HepG2 (cell line): ENCODE data around the gene CST11. TPM values are rescaled to one million over a fixed set of nuclear protein-coding genes. Genes with fewer than 3 reads are reported as not detected.

Experiments
- CHD2 ChIP-seq: IDR thresholded peaks from 2 replicates; pipeline ENCODE4 v1.6.1; 2011; ENCODE audit warnings: low read depth, low read length, improper control_type of control experiment
- FOSL2 ChIP-seq: sonication (generic); formaldehyde crosslinking; IDR thresholded peaks from 2 replicates; pipeline ENCODE4 v1.4.0; 2020; ENCODE audit warnings: missing genetic modification reagents
- FOXA3 ChIP-seq: IDR thresholded peaks from 2 replicates; pipeline ENCODE4 v1.6.1; 2016; ENCODE audit warnings: missing genetic modification reagents, missing compliant biosample characterization
- FOXP1 ChIP-seq, 2 experiments: fragments of 450-650 bp in 1 of 2; IDR thresholded peaks; 2 replicates each; pipeline ENCODE4 v1.6.1; 2017 to 2018; ENCODE audit warnings: antibody characterized with exemption in 1 of 2
- HNRNPLL ChIP-seq: fragments of 200-400 bp; formaldehyde crosslinking; IDR thresholded peaks from 2 replicates; pipeline ENCODE4 v1.6.1; 2017; ENCODE audit warnings: mild to moderate bottlenecking, low read depth, low read length; ENCODE audit not compliant: poor library complexity, severe bottlenecking
- NFKB2 ChIP-seq: sonication (generic); formaldehyde crosslinking; IDR thresholded peaks from 2 replicates; pipeline ENCODE4 v1.4.0; 2020; ENCODE audit warnings: missing genetic modification reagents, borderline replicate concordance
- NKX3-1 ChIP-seq: sonication (generic); formaldehyde crosslinking; IDR thresholded peaks from 2 replicates; pipeline ENCODE4 v1.5.0; 2020; ENCODE audit warnings: missing genetic modification reagents
- NR2F6 ChIP-seq, 2 experiments: IDR thresholded peaks; 2 replicates each; pipeline ENCODE4 v1.6.1; 2016; ENCODE audit warnings: antibody characterized with exemption in 1 of 2, mild to moderate bottlenecking in 1 of 2
- RBFOX2 ChIP-seq: fragments of 200-400 bp; formaldehyde crosslinking; IDR thresholded peaks from 2 replicates; pipeline ENCODE4 v1.6.1; 2017; ENCODE audit warnings: low read depth, mild to moderate bottlenecking, low read length
- RXRB ChIP-seq: IDR thresholded peaks from 2 replicates; pipeline ENCODE4 v1.6.1; 2016; ENCODE audit warnings: borderline replicate concordance, missing genetic modification reagents, missing compliant biosample characterization
- TP53 ChIP-seq: sonication (generic); formaldehyde crosslinking; conservative IDR thresholded peaks from 2 replicates; pipeline ENCODE4 v1.4.0; 2020; ENCODE audit warnings: missing genetic modification reagents
- ZHX2 ChIP-seq, 2 experiments: sonication (generic) in 1 of 2; formaldehyde crosslinking in 1 of 2; IDR thresholded peaks; 2 replicates each; pipeline versions ENCODE4 v1.6.1 to v1.9.0; 2014 to 2022; ENCODE audit warnings: antibody characterized with exemption in 1 of 2, borderline replicate concordance in 1 of 2, inconsistent platforms in 1 of 2, low read depth in 1 of 2, missing genetic modification reagents in 1 of 2
- ZKSCAN8 ChIP-seq: IDR thresholded peaks from 2 replicates; pipeline ENCODE4 v1.6.1; 2016; ENCODE audit warnings: borderline replicate concordance, missing genetic modification reagents, missing compliant biosample characterization
- ZNF205 ChIP-seq: IDR thresholded peaks from 2 replicates; pipeline ENCODE4 v1.6.1; 2018; ENCODE audit warnings: missing biosample characterization, missing genetic modification reagents
- ZNF260 ChIP-seq: sonication (generic); formaldehyde crosslinking; IDR thresholded peaks from 2 replicates; pipeline ENCODE4 v1.4.0; 2020; ENCODE audit warnings: missing genetic modification reagents, low read depth, mild to moderate bottlenecking, borderline replicate concordance
- ZNF546 ChIP-seq: sonication (generic); formaldehyde crosslinking; conservative IDR thresholded peaks from 2 replicates; pipeline ENCODE4 v1.8.1; 2023; ENCODE audit warnings: mild to moderate bottlenecking, missing genetic modification reagents
- polyA plus RNA-seq, 8 experiments: library from polyadenylated mRNA; depleted of rRNA in 3 of 8; stranded (reverse) in 7 of 8; unstranded in 1 of 8; fragments of >200 nt; fragmentation: Illumina TruSeq in 4 of 8; extraction: Trizol in 4 of 8; gene quantifications; 2 replicates each; pipeline versions ENCODE4 v1.2.1 to v1.2.3, GENCODE V29; 2011 to 2016; ENCODE audit warnings: low read depth in 4 of 8, missing spikeins in 1 of 8, mixed read lengths in 1 of 8; ENCODE audit not compliant: insufficient read depth in 1 of 8
- total RNA-seq, 5 experiments: library from RNA; depleted of rRNA; stranded (reverse); fragments of >200 nt; fragmentation: Illumina TruSeq; extraction: Trizol; gene quantifications; 2 replicates each; pipeline ENCODE4 v1.2.3, GENCODE V29; 2016; ENCODE audit warnings: low read depth in 1 of 5
- TF ChIP-seq, protein P1 (sequence below): sonication (generic); formaldehyde crosslinking; IDR thresholded peaks from 2 replicates; pipeline ENCODE4 v1.5.0; 2020; ENCODE audit warnings: missing genetic modification reagents, mild to moderate bottlenecking, borderline replicate concordance
- TF ChIP-seq, protein P2 (sequence below): sonication (generic); formaldehyde crosslinking; IDR thresholded peaks from 2 replicates; pipeline ENCODE4 v1.4.0; 2020; ENCODE audit warnings: missing genetic modification reagents, borderline replicate concordance

The CST11 gene
- total and polyA plus RNA-seq, 2 of the 13 experiments (the other 11 are each of a cell fraction or from before 2014, with no cell fraction given): not detected

DNA sequence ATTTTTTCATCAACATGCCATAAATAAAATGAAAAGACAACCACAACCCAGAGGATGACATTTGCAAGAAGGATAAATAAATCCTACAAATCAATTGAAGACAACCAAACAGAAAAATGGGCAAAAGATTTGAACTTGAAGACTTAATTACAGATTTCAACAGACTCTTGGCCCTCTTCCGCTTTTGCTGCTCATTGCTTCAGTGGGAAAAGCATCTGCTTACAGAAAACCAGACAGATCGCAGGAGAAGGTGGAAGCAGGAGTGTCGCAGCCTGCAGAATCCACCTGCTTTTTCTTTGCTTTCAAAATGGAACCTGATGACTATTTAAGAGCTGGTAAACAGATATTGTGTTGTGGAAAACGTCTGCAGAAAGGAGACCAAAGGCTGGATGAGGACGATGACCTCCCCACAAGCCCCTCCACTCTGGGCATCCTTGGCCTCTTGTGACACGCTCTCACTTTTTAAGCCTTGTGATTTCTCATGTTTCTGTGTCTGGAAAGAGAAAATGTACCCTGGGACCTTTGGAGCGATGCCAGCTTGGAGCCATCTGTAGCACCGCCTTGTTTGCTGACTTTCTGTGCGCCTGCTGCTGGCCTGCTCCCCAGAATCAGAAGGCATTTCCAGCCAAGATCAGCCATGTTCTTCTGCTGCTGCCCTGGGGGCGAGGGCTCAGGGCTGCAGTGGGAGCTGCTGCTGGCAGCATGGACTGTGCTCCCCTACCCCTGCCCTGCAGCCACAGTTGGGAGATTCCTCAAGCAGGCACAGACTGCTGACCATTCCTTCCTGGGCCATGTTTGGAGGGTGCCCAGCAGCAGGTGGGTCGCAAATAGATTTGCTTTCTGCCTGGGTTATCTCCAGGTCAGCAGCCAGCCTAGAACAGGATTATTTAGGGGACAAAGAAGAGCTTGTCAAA is 16.8 kb downstream of the CST11 start (continued):
- TF ChIP-seq, protein P1, sequence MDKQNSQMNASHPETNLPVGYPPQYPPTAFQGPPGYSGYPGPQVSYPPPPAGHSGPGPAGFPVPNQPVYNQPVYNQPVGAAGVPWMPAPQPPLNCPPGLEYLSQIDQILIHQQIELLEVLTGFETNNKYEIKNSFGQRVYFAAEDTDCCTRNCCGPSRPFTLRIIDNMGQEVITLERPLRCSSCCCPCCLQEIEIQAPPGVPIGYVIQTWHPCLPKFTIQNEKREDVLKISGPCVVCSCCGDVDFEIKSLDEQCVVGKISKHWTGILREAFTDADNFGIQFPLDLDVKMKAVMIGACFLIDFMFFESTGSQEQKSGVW (CRISPR knock-in tag): no peak
- TF ChIP-seq RXRB (CRISPR knock-in tag) (peak; percentile 82), RBFOX2 (no peak), ZHX2 (IDR thresholded peaks at IDR 0.05; ENCODE audit: low read depth) (peak; percentile 32; the same call in 1 of the 2 replicates), ZHX2 (CRISPR knock-in tag; IDR thresholded peaks at IDR 0.05; ENCODE audit: borderline replicate concordance) (no peak), FOXA3 (CRISPR knock-in tag) (peak; percentile 67), FOXP1 (IDR thresholded peaks at IDR 0.05) (no peak), FOXP1 (CRISPR knock-in tag; IDR thresholded peaks at IDR 0.05) (peak; percentile 50), NR2F6 (IDR thresholded peaks at IDR 0.05) (peak; percentile 40; the same call in 1 of the 2 replicates), NR2F6 (CRISPR knock-in tag; IDR thresholded peaks at IDR 0.05) (0 out of 2 replicates have a peak, but pooled peaks have one; percentile 57), NKX3-1 (CRISPR knock-in tag) (no peak), FOSL2 (CRISPR knock-in tag) (peak; percentile 63), ZNF260 (CRISPR knock-in tag) (no peak), HNRNPLL (no peak), CHD2 (no peak), NFKB2 (CRISPR knock-in tag) (peak; percentile 89; the same call in 1 of the 2 replicates), ZNF205 (peak; percentile 39; the same call in 1 of the 2 replicates), ZNF546 (no peak), ZKSCAN8 (CRISPR knock-in tag) (no peak), TP53 (CRISPR knock-in tag) (0 out of 2 replicates have a peak, but pooled peaks have one; percentile 27)
- TF ChIP-seq, protein P2, sequence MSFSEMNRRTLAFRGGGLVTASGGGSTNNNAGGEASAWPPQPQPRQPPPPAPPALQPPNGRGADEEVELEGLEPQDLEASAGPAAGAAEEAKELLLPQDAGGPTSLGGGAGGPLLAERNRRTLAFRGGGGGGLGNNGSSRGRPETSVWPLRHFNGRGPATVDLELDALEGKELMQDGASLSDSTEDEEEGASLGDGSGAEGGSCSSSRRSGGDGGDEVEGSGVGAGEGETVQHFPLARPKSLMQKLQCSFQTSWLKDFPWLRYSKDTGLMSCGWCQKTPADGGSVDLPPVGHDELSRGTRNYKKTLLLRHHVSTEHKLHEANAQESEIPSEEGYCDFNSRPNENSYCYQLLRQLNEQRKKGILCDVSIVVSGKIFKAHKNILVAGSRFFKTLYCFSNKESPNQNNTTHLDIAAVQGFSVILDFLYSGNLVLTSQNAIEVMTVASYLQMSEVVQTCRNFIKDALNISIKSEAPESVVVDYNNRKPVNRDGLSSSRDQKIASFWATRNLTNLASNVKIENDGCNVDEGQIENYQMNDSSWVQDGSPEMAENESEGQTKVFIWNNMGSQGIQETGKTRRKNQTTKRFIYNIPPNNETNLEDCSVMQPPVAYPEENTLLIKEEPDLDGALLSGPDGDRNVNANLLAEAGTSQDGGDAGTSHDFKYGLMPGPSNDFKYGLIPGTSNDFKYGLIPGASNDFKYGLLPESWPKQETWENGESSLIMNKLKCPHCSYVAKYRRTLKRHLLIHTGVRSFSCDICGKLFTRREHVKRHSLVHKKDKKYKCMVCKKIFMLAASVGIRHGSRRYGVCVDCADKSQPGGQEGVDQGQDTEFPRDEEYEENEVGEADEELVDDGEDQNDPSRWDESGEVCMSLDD (CRISPR knock-in tag): peak; percentile 72; the same call in 1 of the 2 replicates
